Pancreas (tissue), 10 donors: Measurements from ENCODE around the gene NRP1. TPM values are rescaled to one million over a fixed set of nuclear protein-coding genes. Genes with fewer than 3 reads are reported as not detected.

Experiments used
- ATAC-seq, 4 donors: fragments of 200-7000 bp; cut with Tn5 transposase; one replicate each; pipeline versions ENCODE4 v1.8.0 to v1.9.1; 2020; ENCODE audit warnings: mild to moderate bottlenecking in 4 of 4, moderate library complexity in 4 of 4
- DNase-seq, 6 donors: peaks; one replicate each; pipeline ENCODE4 v3.0.0-alpha.2; 2020
- FAIRE-seq: peaks from 2 replicates; lab custom pipeline; 2012; peaks lifted over from hg19 to GRCh38; lab: Jason Lieb, UNC
- H3K27ac ChIP-seq, 4 donors: fragments of 200-600 bp; sonication (generic); 1 replicate in 3 of 4; 2 replicates in 1 of 4; pipeline versions ENCODE4 v1.5.0 to v1.8.0; 2020
- H3K27me3 ChIP-seq, 4 donors: fragments of 200-600 bp; one replicate each; pipeline ENCODE4 v1.8.0; 2021
- H3K36me3 ChIP-seq, 3 donors: fragments of 200-600 bp; sonication (generic) in 1 of 3; one replicate each; pipeline versions ENCODE4 v1.5.0 to v1.8.0; 2020 to 2021
- H3K4me1 ChIP-seq, 3 donors: fragments of 200-600 bp; one replicate each; pipeline ENCODE4 v1.8.0; 2021
- H3K4me3 ChIP-seq, 4 donors: fragments of 200-600 bp; sonication (generic) in 2 of 4; one replicate each; pipeline versions ENCODE4 v1.5.0 to v1.8.0; 2020 to 2021
- H3K9me3 ChIP-seq, 4 donors: fragments of 200-600 bp; one replicate each; pipeline ENCODE4 v1.8.0; 2021
- CTCF ChIP-seq, 4 donors: fragments of 200-600 bp; sonication (generic) in 3 of 4; IDR thresholded peaks; one replicate each; pipeline versions ENCODE4 v1.5.0 to v1.8.0; 2021; ENCODE audit warnings: antibody characterized with exemption in 4 of 4
- WGBS, 2 donors: extraction: QIAGEN DNeasy Blood & Tissue Kit; methylation state at CpG; one replicate each; pipeline ENCODE4 v1.1.7; 2013; 5-methylcytosine and 5-hydroxymethylcytosine counted together
- intact Hi-C, 3 donors: fragments of 100-400 bp; cut with DNase I; formaldehyde crosslinking; loops; one replicate each; pipeline versions ENCODE4 v1.11.1 to v1.14.2; 2022
- polyA plus RNA-seq, 2 donors: library from polyadenylated mRNA; stranded (reverse); fragments of 200-250 nt; gene quantifications; one replicate each; pipeline ENCODE4 v1.2.3, GENCODE V29; 2013
- total RNA-seq, 6 donors: library from RNA; stranded (reverse); fragmentation: NEBNext Ultra II Directional in 4 of 6; extraction: Animal tissue kit (Norgen Biotek cat#: 25700) in 4 of 6; gene quantifications; one replicate each; pipeline versions ENCODE4 v1.2.1 to v1.2.4, GENCODE V29; 2021 to 2023
- donor health status: healthy with polysubstance abuse.
- donor health status: DM: no; HTN: no; CAD: no; lungs with moderate emphysema.
- donor health status: DM: no; HTN: no; CAD: no.
- donor health status: control.
- donor health status: control.
- donor health status: Bipolar disorder and iron deficiency.
- donor health status: DM: yes; HTN: yes; CAD: no.
- donor health status: DM: no; HTN: no; CAD: no.
- donor health status: DM: no; HTN: no; CAD: no.
- donor health status: DM: yes; HTN: yes; CAD: no.

NRP1 gene
- total and polyA plus RNA-seq, 8 donors, result 12.0 to 56.4 (median 28.4) TPM

GRCh38 chr10:33183655-33184054, 150.8 kb downstream of the NRP1 start:
- H3K36me3 ChIP-seq, result peaks cover 0 to 17% (median 0%) of the 10 kb centered on the region in 3 donors
- no peaks in the 10 kb centered on the region for H3K27me3 ChIP-seq
- intact Hi-C loops, result no loop called here
- TF ChIP-seq CTCF (IDR thresholded peaks at IDR 0.05), result no peak
- H3K4me1 ChIP-seq, result peaks cover 0 to 4% (median 0%) of the 10 kb centered on the region in 3 donors
- WGBS, 2 donors, result 64 to 79% methylated on average over 1 of the region's 1 CpG
- no peak overlapping the region for H3K27ac ChIP-seq
- no peak for ATAC-seq
- FAIRE-seq, result no peak
- no peak overlapping the region for H3K4me3 ChIP-seq
- no peak for DNase-seq
- no peaks in the 10 kb centered on the region for H3K9me3 ChIP-seq

- FAIRE-seq (no peak), ATAC-seq (no peak)
Observed at GRCh38 chr10:33180921-33181320, 153.5 kb downstream of the NRP1 start.

GRCh38 chr10:33180390-33180789, 154.1 kb downstream of the NRP1 start:
- Histone ChIP-seq H3K27ac (no peak overlapping the region), H3K36me3 (peaks cover 0 to 13% (median 0%) of the 10 kb centered on the region in 3 donors), H3K9me3 (no peaks in the 10 kb centered on the region), H3K27me3 (no peaks in the 10 kb centered on the region), H3K4me3 (no peak overlapping the region), H3K4me1 (no peaks in the 10 kb centered on the region)
- intact Hi-C loops, result no loop called here
- FAIRE-seq, result no peak
- no peak for TF ChIP-seq CTCF (IDR thresholded peaks at IDR 0.05)
- WGBS, 2 donors, result 71 to 83% methylated on average over 5 of the region's 5 CpGs
- no peak for DNase-seq
- ATAC-seq, result no peak

More at GRCh38 chr10:33180921-33181320, 153.5 kb downstream of the NRP1 start:
- intact Hi-C loops, result no loop called here
- no peaks in the 10 kb centered on the region for H3K9me3 ChIP-seq
- H3K27ac ChIP-seq, result no peak overlapping the region
- H3K4me3 ChIP-seq, result no peak overlapping the region
- H3K4me1 ChIP-seq, result no peaks in the 10 kb centered on the region
- no peaks in the 10 kb centered on the region for H3K27me3 ChIP-seq
- 54 to 57% methylated on average over 3 of the region's 3 CpGs for WGBS, 2 donors
- no peak for DNase-seq
- TF ChIP-seq CTCF (IDR thresholded peaks at IDR 0.05), result no peak
- H3K36me3 ChIP-seq, result peaks cover 0 to 17% (median 0%) of the 10 kb centered on the region in 3 donors

- no peaks in the 10 kb centered on the region for H3K27me3 ChIP-seq
- H3K4me3 ChIP-seq, result no peak overlapping the region
- intact Hi-C loops, result no loop called here
- TF ChIP-seq CTCF (IDR thresholded peaks at IDR 0.05), result no peak
- no peak for FAIRE-seq
- no peak for DNase-seq
- H3K36me3 ChIP-seq, result peaks cover 0 to 11% (median 0%) of the 10 kb centered on the region in 3 donors
- 59% methylated on average over 8 of the region's 8 CpGs for WGBS, 2 donors
- ATAC-seq, result peak in 1 of 4 donors; percentile 15
- no peaks in the 10 kb centered on the region for H3K9me3 ChIP-seq
- H3K4me1 ChIP-seq, result no peaks in the 10 kb centered on the region
- no peak overlapping the region for H3K27ac ChIP-seq
Observed at GRCh38 chr10:33179067-33179466, 155.4 kb downstream of the NRP1 start.

GRCh38 chr10:33178026-33178755, 156.3 kb downstream of the NRP1 start:
- 34 to 55% methylated on average over 3 of the region's 3 CpGs for WGBS, 2 donors
- intact Hi-C loops, result no loop called here
- DNase-seq, result no peak
- no peak for FAIRE-seq
- Histone ChIP-seq H3K27ac (no peak overlapping the region), H3K36me3 (peaks cover 0 to 11% (median 0%) of the 10 kb centered on the region in 3 donors), H3K4me1 (no peaks in the 10 kb centered on the region), H3K4me3 (no peak overlapping the region), H3K27me3 (no peaks in the 10 kb centered on the region), H3K9me3 (no peaks in the 10 kb centered on the region)
- no peak for TF ChIP-seq CTCF (IDR thresholded peaks at IDR 0.05)
- no peak for ATAC-seq
